ENCODE results near the gene EFR3B. TPM values are rescaled to one million over a fixed set of nuclear protein-coding genes. Genes with fewer than 3 reads are reported as not detected.

The EFR3B gene
- total RNA-seq, 1 experiment from 2014 or later, result 8.9 TPM

- TF ChIP-seq ZNF512 (CRISPR knock-in tag; IDR thresholded peaks at IDR 0.05; ENCODE audit: borderline replicate concordance) (no peak), ZNF423 (CRISPR knock-in tag; IDR thresholded peaks at IDR 0.05) (no peak), ATF6 (CRISPR knock-in tag; IDR thresholded peaks at IDR 0.05) (no peak), ZNF416 (CRISPR knock-in tag; IDR thresholded peaks at IDR 0.05) (no peak), RELA (CRISPR knock-in tag; IDR thresholded peaks at IDR 0.05; ENCODE audit: borderline replicate concordance) (no peak), ZMAT4 (CRISPR knock-in tag; IDR thresholded peaks at IDR 0.05) (no peak), E2F5 (CRISPR knock-in tag; IDR thresholded peaks at IDR 0.05) (no peak), USF2 (CRISPR knock-in tag; IDR thresholded peaks at IDR 0.05) (no peak), CREB1 (CRISPR knock-in tag; IDR thresholded peaks at IDR 0.05) (no peak), CREM (CRISPR knock-in tag; IDR thresholded peaks at IDR 0.05) (no peak), ERG (CRISPR knock-in tag; IDR thresholded peaks at IDR 0.05) (no peak)
Observed at GRCh38 chr2:25065768-25066167, 23.9 kb downstream of the EFR3B start (continued).

GRCh38 chr2:25066455-25066854 lies 24.6 kb downstream of the EFR3B start:
- H3K4me3 Mint-ChIP-seq, result no peak overlapping the region
- ATAC-seq, result no peak
- no peak for DNase-seq (ENCODE audit: low spot score)
- no peaks in the 10 kb centered on the region; the same call in 1 of the 2 replicates for H3K36me3 Mint-ChIP-seq
- H3K4me1 Mint-ChIP-seq, result peaks cover 7% of the 10 kb centered on the region; the same call in 1 of the 2 replicates
- POLR2A ChIA-PET, result no interaction called here
- peaks cover 6% of the 10 kb centered on the region for H3K9me3 Mint-ChIP-seq
- CTCF ChIA-PET, result no interaction called here
- no peak overlapping the region for H3K27ac Mint-ChIP-seq
- no peaks in the 10 kb centered on the region for H3K27me3 Mint-ChIP-seq (ENCODE audit: low read depth)
- TF ChIP-seq AFF4 (CRISPR knock-in tag; IDR thresholded peaks at IDR 0.05; ENCODE audit: borderline replicate concordance) (no peak), HMGXB4 (CRISPR knock-in tag; IDR thresholded peaks at IDR 0.05) (no peak), MXD4 (CRISPR knock-in tag; IDR thresholded peaks at IDR 0.05; ENCODE audit: borderline replicate concordance) (no peak), PRDM15 (CRISPR knock-in tag; IDR thresholded peaks at IDR 0.05) (no peak), USF2 (CRISPR knock-in tag; IDR thresholded peaks at IDR 0.05) (no peak), ETV6 (CRISPR knock-in tag; IDR thresholded peaks at IDR 0.05) (no peak)

All from WTC11 (cell line).